Measurements from ENCODE around the gene L3MBTL4. TPM values are rescaled to one million over a fixed set of nuclear protein-coding genes. Genes with fewer than 3 reads are reported as not detected.

Gene L3MBTL4
- polyA plus RNA-seq, 4 donors: 3.6 to 5.9 (median 5.3) TPM

GRCh38 chr18:6367208-6367607 lies 47.5 kb downstream of the L3MBTL4 start:
- DNase-seq (ENCODE audit: low read depth in 4 of 4, low spot score in 2 of 4): no peak

GRCh38 chr18:6366776-6367175 lies 47.9 kb downstream of the L3MBTL4 start:
- DNase-seq (ENCODE audit: low read depth in 4 of 4, low spot score in 2 of 4): no peak

GRCh38 chr18:6365385-6365784 lies 49.3 kb downstream of the L3MBTL4 start:
- DNase-seq (ENCODE audit: low read depth in 4 of 4, low spot score in 2 of 4): no peak

- DNase-seq (ENCODE audit: low read depth in 4 of 4, low spot score in 2 of 4): no peak
Observed at GRCh38 chr18:6363216-6363615, 51.5 kb downstream of the L3MBTL4 start.

- no peak for DNase-seq (ENCODE audit: low read depth in 4 of 4, low spot score in 2 of 4)
Observed at GRCh38 chr18:6362559-6363129, 52.1 kb downstream of the L3MBTL4 start.

GRCh38 chr18:6357668-6358067 lies 57.0 kb downstream of the L3MBTL4 start:
- DNase-seq (ENCODE audit: low read depth in 4 of 4, low spot score in 2 of 4): no peak

- DNase-seq (ENCODE audit: low read depth in 4 of 4, low spot score in 2 of 4): no peak
Observed at GRCh38 chr18:6355789-6356589, 58.7 kb downstream of the L3MBTL4 start.

- DNase-seq (ENCODE audit: low read depth in 4 of 4, low spot score in 2 of 4): no peak
Observed at GRCh38 chr18:6352275-6352674, 62.4 kb downstream of the L3MBTL4 start.

- DNase-seq (ENCODE audit: low read depth in 4 of 4, low spot score in 2 of 4): no peak
Observed at GRCh38 chr18:6342990-6343389, 71.7 kb downstream of the L3MBTL4 start.

GRCh38 chr18:6341709-6342108 lies 73.0 kb downstream of the L3MBTL4 start:
- no peak for DNase-seq (ENCODE audit: low read depth in 4 of 4, low spot score in 2 of 4)

GRCh38 chr18:6341303-6341702 lies 73.4 kb downstream of the L3MBTL4 start:
- DNase-seq (ENCODE audit: low read depth in 4 of 4, low spot score in 2 of 4): no peak

- DNase-seq (ENCODE audit: low read depth in 4 of 4, low spot score in 2 of 4): no peak
Observed at GRCh38 chr18:6340121-6340520, 74.6 kb downstream of the L3MBTL4 start.

- no peak for DNase-seq (ENCODE audit: low read depth in 4 of 4, low spot score in 2 of 4)
Observed at GRCh38 chr18:6336239-6336638, 78.5 kb downstream of the L3MBTL4 start.

- DNase-seq (ENCODE audit: low read depth in 4 of 4, low spot score in 2 of 4): no peak
Observed at GRCh38 chr18:6333981-6334380, 80.7 kb downstream of the L3MBTL4 start.

GRCh38 chr18:6331872-6332271 lies 82.8 kb downstream of the L3MBTL4 start:
- no peak for DNase-seq (ENCODE audit: low read depth in 4 of 4, low spot score in 2 of 4)

- no peak for DNase-seq (ENCODE audit: low read depth in 4 of 4, low spot score in 2 of 4)
Observed at GRCh38 chr18:6330786-6331185, 83.9 kb downstream of the L3MBTL4 start.

GRCh38 chr18:6328621-6329010 lies 86.1 kb downstream of the L3MBTL4 start:
- no peak for DNase-seq (ENCODE audit: low read depth in 4 of 4, low spot score in 2 of 4)

- DNase-seq (ENCODE audit: low read depth in 4 of 4, low spot score in 2 of 4): no peak
Observed at GRCh38 chr18:6327895-6328620, 86.7 kb downstream of the L3MBTL4 start.

GRCh38 chr18:6327485-6327884 lies 87.2 kb downstream of the L3MBTL4 start:
- no peak for DNase-seq (ENCODE audit: low read depth in 4 of 4, low spot score in 2 of 4)

- DNase-seq (ENCODE audit: low read depth in 4 of 4, low spot score in 2 of 4): no peak
Observed at GRCh38 chr18:6326566-6326965, 88.1 kb downstream of the L3MBTL4 start.

GRCh38 chr18:6323319-6323889 lies 91.3 kb downstream of the L3MBTL4 start:
- no peak for DNase-seq (ENCODE audit: low read depth in 4 of 4, low spot score in 2 of 4)
